Astrocyte (in vitro differentiated cells and primary cell): ENCODE measurements around the gene BMPR1B.

Experiments
- EZH2 ChIP-seq: IDR thresholded peaks from 2 replicates; pipeline ENCODE4 v1.6.1; 2012; ENCODE audit warnings: mild to moderate bottlenecking, low read length, inconsistent platforms; ENCODE audit not compliant: insufficient read depth
- TF ChIP-seq, protein P1 (sequence below): IDR thresholded peaks from 2 replicates; pipeline ENCODE4 v1.5.1; 2011; ENCODE audit warnings: low read depth, mild to moderate bottlenecking, inconsistent platforms, low read length, moderate library complexity; ENCODE audit not compliant: insufficient read depth

DNA sequence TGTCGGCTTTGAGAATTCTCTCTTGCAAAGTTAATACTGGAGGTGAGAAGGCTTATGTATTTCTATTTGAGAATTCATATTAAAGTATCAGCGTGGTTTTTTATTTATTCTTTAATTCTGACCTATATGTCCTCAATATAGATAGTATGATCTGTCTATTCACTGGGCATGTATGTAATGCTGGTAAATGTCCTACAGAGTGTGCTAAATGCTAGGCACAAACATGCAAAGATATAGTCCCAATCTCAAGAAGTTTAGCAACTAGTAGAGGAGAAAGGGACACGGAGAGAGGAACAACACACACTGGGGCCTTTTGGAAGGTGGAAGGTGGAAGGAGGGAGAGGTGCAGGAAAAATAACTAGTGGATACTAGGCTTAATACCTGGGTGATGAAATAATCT is 11.0 kb upstream of the BMPR1B start:
- TF ChIP-seq, protein P1, sequence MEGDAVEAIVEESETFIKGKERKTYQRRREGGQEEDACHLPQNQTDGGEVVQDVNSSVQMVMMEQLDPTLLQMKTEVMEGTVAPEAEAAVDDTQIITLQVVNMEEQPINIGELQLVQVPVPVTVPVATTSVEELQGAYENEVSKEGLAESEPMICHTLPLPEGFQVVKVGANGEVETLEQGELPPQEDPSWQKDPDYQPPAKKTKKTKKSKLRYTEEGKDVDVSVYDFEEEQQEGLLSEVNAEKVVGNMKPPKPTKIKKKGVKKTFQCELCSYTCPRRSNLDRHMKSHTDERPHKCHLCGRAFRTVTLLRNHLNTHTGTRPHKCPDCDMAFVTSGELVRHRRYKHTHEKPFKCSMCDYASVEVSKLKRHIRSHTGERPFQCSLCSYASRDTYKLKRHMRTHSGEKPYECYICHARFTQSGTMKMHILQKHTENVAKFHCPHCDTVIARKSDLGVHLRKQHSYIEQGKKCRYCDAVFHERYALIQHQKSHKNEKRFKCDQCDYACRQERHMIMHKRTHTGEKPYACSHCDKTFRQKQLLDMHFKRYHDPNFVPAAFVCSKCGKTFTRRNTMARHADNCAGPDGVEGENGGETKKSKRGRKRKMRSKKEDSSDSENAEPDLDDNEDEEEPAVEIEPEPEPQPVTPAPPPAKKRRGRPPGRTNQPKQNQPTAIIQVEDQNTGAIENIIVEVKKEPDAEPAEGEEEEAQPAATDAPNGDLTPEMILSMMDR, result no peak
- TF ChIP-seq EZH2, result no peak
